ENCODE measurements around the gene CCDC8.
"Not testable (repeated sequence)": the region's sequence is repeated elsewhere in the genome, so short reads cannot be mapped to it uniquely, and the experiment has no call there.

DNA sequence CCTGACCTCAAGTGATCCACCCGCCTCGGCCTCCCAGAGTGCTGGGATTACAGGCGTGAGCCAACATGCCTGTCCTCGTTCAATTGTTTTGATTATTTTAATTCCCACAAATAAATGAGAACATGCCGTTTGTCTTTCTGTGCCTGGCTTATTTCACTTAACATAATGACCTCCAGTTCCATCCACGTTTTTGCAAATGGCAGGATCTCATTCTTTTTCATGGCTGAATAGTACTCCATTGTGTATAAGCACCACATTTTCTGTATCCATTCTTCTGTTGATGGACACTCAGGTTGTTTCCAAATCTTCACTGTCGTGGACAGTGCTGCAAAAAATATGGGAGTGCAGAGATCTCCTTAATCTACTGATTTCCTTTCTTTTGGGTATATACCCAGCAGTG, 20.1 kb upstream of the CCDC8 start:
- TF ChIP-seq, protein P1, sequence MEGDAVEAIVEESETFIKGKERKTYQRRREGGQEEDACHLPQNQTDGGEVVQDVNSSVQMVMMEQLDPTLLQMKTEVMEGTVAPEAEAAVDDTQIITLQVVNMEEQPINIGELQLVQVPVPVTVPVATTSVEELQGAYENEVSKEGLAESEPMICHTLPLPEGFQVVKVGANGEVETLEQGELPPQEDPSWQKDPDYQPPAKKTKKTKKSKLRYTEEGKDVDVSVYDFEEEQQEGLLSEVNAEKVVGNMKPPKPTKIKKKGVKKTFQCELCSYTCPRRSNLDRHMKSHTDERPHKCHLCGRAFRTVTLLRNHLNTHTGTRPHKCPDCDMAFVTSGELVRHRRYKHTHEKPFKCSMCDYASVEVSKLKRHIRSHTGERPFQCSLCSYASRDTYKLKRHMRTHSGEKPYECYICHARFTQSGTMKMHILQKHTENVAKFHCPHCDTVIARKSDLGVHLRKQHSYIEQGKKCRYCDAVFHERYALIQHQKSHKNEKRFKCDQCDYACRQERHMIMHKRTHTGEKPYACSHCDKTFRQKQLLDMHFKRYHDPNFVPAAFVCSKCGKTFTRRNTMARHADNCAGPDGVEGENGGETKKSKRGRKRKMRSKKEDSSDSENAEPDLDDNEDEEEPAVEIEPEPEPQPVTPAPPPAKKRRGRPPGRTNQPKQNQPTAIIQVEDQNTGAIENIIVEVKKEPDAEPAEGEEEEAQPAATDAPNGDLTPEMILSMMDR (IDR thresholded peaks at IDR 0.05) = not testable (repeated sequence)
- not testable (repeated sequence) for TF ChIP-seq ZFX (IDR thresholded peaks at IDR 0.05; ENCODE audit: borderline replicate concordance)
